Measurements from ENCODE around the gene SHISA6.

Gene SHISA6

GRCh38 chr17:11589716-11590115 lies 348.7 kb downstream of the SHISA6 start:
- DNase-seq (ENCODE audit: low read depth), result no peak

DNA sequence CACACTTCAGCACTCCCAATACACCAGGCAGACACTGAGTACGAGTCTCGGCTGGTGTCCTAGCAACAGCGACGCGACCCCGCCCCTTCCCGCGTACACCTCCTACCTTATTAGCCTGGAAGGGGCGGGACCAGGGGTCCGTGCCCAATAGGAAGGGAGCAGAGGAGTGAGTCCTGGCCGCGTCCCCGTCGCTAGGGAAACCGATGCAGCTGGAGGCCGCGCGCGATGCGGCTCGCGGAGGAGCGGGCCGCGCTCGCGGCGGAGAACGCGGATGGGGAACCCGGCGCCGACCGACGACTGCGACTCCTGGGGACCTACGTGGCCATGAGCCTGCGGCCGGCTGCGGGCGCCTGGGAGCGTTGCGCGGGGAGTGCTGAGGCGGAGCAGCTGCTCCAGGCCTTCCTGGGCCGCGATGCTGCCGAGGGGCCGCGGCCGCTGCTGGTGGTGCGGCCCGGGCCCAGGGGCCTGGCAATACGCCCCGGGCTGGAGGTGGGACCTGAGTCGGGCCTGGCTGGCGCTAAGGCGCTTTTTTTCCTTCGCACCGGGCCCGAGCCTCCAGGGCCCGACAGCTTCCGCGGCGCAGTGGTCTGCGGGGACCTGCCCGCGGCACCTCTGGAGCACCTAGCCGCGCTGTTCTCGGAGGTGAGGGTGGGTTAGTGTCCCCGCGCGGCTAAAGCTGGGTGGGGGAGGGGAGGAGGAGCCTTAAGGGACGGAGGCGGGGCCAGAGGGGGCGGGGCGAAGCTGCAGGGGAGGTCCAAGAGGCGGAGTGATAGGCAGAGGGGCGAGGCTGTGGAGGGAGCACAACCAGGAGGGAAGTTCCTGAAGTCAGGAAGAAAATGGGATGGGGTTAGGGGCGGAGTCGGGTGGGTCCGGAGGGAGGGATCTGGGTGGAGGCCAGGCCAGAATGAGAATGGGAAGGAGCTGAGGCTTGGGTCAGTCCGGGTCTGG lies 357.5 kb downstream of the SHISA6 start, which contains the start of gene DNAH9:
TSS of gene DNAH9 (plus strand) at position 197 of the 948 bp plus-strand sequence. CDS start at position 226, 29 bp downstream.
- no peak for DNase-seq (ENCODE audit: low read depth)

DNA sequence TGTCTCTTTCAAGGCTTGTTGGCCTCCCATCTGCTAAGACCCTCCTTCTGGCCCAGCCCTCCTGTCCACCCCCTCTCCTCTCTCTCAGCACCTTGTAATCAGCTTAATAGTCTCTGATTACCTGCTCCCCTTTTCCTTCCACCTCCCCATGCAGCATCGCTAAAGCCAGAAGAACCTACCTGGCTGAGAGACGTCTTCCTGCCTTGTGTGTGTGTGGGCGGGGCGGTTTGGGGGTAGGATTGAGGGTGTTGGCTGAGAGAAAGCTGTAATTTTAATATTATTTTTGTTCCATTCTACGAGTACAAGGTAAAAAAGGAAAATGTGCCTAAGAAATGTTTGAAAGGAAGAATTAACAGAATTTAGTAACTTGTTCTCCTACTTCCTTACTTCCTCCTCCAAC lies 360.6 kb downstream of the SHISA6 start:
- DNase-seq (ENCODE audit: low read depth), result no peak

DNA sequence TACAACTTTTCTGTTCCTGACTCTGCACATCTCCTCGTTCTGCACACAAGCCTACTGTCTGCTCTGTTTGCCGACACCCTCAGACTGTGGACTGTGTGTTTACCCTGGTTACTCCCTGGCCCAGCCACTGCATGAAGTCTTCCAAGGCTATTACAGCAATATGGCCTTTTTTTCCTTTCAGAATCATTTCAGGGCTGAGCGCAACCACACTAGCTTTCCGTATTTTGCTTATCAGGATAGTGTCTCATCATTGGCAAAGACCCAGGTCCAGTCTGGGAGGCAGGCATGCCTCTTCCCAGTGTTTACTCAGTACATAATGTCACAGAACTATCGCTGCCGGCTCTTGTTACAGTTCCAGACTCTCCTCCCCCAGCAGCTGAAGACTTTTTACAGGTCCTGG lies 367.4 kb downstream of the SHISA6 start:
- no peak for DNase-seq (ENCODE audit: low read depth)

DNA sequence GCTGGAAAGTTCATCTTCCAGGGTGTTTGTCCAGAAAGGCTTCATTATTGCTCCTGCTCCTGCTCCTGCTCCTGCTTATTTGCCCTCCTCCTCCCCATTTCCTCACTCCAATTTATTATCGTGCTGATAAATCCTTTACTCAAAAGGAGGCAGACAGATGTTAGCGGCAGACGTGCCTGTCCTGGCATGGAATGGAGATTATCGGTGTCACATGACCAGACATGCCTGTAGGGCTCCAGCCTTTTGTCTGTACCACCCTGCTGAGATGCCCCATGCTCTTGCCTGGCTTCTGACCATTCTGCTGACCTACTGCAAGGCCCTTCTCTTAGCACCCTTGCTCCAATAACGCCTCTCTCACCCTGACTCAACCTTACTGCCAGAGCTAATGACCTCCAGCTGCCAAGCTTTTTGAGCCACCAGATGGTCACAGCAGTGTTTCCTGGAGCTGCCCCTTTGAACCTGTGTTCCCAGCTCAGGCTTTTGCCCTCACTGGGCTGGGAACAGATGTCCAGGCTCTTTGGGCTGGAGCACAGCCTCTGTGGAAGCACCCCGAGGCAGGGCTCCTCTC lies 370.1 kb downstream of the SHISA6 start:
- DNase-seq (ENCODE audit: low read depth), result no peak

- DNase-seq (ENCODE audit: low read depth), result no peak
Measured at GRCh38 chr17:11612956-11613355, 371.9 kb downstream of the SHISA6 start.

Data from activated T-helper 1 cell treated with Interleukin-2 at 50 U/mL for 16 hours (primary cell).